ENCODE results near the gene DIS3L2.

DNA sequence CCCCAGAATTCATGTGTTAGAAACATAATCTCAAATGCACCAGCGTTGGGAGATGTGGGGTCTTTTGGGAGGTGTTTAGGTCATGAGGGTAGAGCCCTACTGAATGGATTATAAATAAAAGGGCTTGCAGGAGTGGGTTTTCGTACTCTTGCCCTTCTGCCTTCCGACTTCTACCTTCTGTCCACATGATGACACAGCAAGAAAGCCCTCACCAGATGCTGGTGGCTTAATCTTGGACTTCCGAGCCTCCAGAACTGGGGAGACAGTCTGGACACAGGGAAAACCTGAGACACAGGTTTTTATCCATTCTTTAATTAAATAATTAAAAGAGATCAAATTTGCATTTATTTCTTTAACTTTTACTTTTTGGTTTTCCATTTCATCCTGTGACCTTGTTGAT lies 87.8 kb downstream of the DIS3L2 start:
- TF ChIP-seq TAF1 (IDR thresholded peaks at IDR 0.05; ENCODE audit: borderline replicate concordance, insufficient read depth, low read length) (no peak), POLR2AphosphoS5 (IDR thresholded peaks at IDR 0.05; ENCODE audit: low read depth, low read length) (no peak), SIN3A (IDR thresholded peaks at IDR 0.05; ENCODE audit: borderline replicate concordance, insufficient read depth, low read length) (no peak)

Data from PFSK-1 (cell line).